ENCODE measurements around the gene PEF1.

Gene PEF1

GRCh38 chr1:31655756-31656155 is 11.1 kb upstream of the PEF1 start:
- no peak for DNase-seq (ENCODE audit: low spot score in 2 of 2)
- Histone ChIP-seq H3K27me3 (ENCODE audit: low read depth) (0 out of 2 replicates have a peak, but pooled peaks cover 2% of the 10 kb centered on the region), H3K9me3 (no peaks in the 10 kb centered on the region), H3K4me1 (no peaks in the 10 kb centered on the region), H3K36me3 (replicated peaks) (no peaks in the 10 kb centered on the region), H3K4me3 (no peak overlapping the region)
- in situ Hi-C loops (cut with MboI; ENCODE audit: low sequenced_read_pairs) = loop anchor here (5.0 kb wide), 1 partner anchor 142 kb away; no protein-coding TSS in a partner anchor

GRCh38 chr1:31655104-31655503 is 10.4 kb upstream of the PEF1 start:
- no peaks in the 10 kb centered on the region for H3K36me3 ChIP-seq (replicated peaks)
- in situ Hi-C loops (cut with MboI; ENCODE audit: low sequenced_read_pairs) = loop anchor here (5.0 kb wide), 1 partner anchor 142 kb away; no protein-coding TSS in a partner anchor
- peaks cover 2% of the 10 kb centered on the region; the same call in 1 of the 2 replicates for H3K27me3 ChIP-seq (ENCODE audit: low read depth)

DNA sequence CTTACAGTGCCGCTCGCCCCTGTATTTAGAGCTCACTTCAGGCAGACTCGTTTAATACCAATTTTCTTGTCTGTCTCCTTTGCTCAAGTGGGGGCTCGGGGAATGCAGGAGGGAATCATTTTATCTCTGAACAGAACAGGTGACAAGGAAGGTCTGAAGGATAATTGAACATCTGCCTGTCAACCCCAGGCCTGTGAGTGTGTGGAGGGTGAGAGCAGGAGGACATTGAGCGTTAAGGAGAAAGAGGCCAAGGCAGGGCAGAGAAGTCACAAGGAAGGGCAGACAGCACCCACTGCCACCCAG is 9.7 kb upstream of the PEF1 start:
- no peaks in the 10 kb centered on the region for H3K36me3 ChIP-seq (replicated peaks)
- peaks cover 2% of the 10 kb centered on the region; the same call in 1 of the 2 replicates for H3K27me3 ChIP-seq (ENCODE audit: low read depth)
- H3K9me3 ChIP-seq = no peaks in the 10 kb centered on the region
- in situ Hi-C loops (cut with MboI; ENCODE audit: low sequenced_read_pairs) = no loop called here
- no peak overlapping the region for H3K4me3 ChIP-seq
- DNase-seq (ENCODE audit: low spot score in 2 of 2) = no peak
- no peaks in the 10 kb centered on the region for H3K4me1 ChIP-seq

More at GRCh38 chr1:31655104-31655503, 10.4 kb upstream of the PEF1 start:
- H3K9me3 ChIP-seq = no peaks in the 10 kb centered on the region
- H3K4me3 ChIP-seq = no peak overlapping the region
- H3K4me1 ChIP-seq = no peaks in the 10 kb centered on the region
- DNase-seq (ENCODE audit: low spot score in 2 of 2) = no peak

- Histone ChIP-seq H3K36me3 (replicated peaks) (no peaks in the 10 kb centered on the region), H3K27me3 (ENCODE audit: low read depth) (peaks cover 2% of the 10 kb centered on the region; the same call in 1 of the 2 replicates), H3K4me1 (no peaks in the 10 kb centered on the region), H3K9me3 (no peaks in the 10 kb centered on the region), H3K4me3 (no peak overlapping the region)
- no peak for DNase-seq (ENCODE audit: low spot score in 2 of 2)
- in situ Hi-C loops (cut with MboI; ENCODE audit: low sequenced_read_pairs) = no loop called here
Measured at GRCh38 chr1:31653717-31654473, 9.2 kb upstream of the PEF1 start.

GRCh38 chr1:31652891-31653499 is 8.3 kb upstream of the PEF1 start:
- H3K9me3 ChIP-seq = no peaks in the 10 kb centered on the region
- no peak overlapping the region for H3K4me3 ChIP-seq
- H3K4me1 ChIP-seq = no peaks in the 10 kb centered on the region
- H3K36me3 ChIP-seq (replicated peaks) = no peaks in the 10 kb centered on the region
- DNase-seq (ENCODE audit: low spot score in 2 of 2) = no peak
- peaks cover 2% of the 10 kb centered on the region; the same call in 1 of the 2 replicates for H3K27me3 ChIP-seq (ENCODE audit: low read depth)
- in situ Hi-C loops (cut with MboI; ENCODE audit: low sequenced_read_pairs) = no loop called here

DNA sequence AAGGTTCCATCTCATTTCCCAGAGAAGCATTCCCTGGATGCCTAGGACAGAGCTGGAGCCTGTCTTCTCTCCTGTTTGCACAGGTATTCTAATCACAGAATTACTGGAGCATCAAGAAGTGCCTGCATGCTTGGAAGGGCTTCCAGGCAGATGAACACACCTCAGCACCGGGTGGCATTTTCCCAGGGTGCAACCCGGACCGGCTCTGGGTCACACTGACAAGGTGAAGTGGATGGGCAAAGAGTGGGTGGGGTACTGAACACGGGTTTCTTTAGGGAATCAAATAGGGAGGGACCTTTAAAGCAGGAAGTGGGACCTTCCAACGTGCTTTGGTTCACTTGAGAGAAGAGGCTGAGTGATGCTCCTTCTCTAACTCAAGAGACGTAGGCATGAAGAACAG is 7.1 kb upstream of the PEF1 start:
- peaks cover 2% of the 10 kb centered on the region; the same call in 1 of the 2 replicates for H3K27me3 ChIP-seq (ENCODE audit: low read depth)
- H3K36me3 ChIP-seq (replicated peaks) = no peaks in the 10 kb centered on the region
- DNase-seq (ENCODE audit: low spot score in 2 of 2) = no peak
- no peaks in the 10 kb centered on the region for H3K9me3 ChIP-seq
- H3K4me3 ChIP-seq = no peak overlapping the region
- in situ Hi-C loops (cut with MboI; ENCODE audit: low sequenced_read_pairs) = no loop called here
- H3K4me1 ChIP-seq = no peaks in the 10 kb centered on the region

GRCh38 chr1:31651089-31651420 is 6.4 kb upstream of the PEF1 start:
- H3K4me3 ChIP-seq = no peak overlapping the region
- no peak for DNase-seq (ENCODE audit: low spot score in 2 of 2)
- no peaks in the 10 kb centered on the region for H3K36me3 ChIP-seq (replicated peaks)
- H3K27me3 ChIP-seq (ENCODE audit: low read depth) = peaks cover 2% of the 10 kb centered on the region; the same call in 1 of the 2 replicates
- H3K9me3 ChIP-seq = no peaks in the 10 kb centered on the region
- in situ Hi-C loops (cut with MboI; ENCODE audit: low sequenced_read_pairs) = no loop called here
- no peaks in the 10 kb centered on the region for H3K4me1 ChIP-seq

DNA sequence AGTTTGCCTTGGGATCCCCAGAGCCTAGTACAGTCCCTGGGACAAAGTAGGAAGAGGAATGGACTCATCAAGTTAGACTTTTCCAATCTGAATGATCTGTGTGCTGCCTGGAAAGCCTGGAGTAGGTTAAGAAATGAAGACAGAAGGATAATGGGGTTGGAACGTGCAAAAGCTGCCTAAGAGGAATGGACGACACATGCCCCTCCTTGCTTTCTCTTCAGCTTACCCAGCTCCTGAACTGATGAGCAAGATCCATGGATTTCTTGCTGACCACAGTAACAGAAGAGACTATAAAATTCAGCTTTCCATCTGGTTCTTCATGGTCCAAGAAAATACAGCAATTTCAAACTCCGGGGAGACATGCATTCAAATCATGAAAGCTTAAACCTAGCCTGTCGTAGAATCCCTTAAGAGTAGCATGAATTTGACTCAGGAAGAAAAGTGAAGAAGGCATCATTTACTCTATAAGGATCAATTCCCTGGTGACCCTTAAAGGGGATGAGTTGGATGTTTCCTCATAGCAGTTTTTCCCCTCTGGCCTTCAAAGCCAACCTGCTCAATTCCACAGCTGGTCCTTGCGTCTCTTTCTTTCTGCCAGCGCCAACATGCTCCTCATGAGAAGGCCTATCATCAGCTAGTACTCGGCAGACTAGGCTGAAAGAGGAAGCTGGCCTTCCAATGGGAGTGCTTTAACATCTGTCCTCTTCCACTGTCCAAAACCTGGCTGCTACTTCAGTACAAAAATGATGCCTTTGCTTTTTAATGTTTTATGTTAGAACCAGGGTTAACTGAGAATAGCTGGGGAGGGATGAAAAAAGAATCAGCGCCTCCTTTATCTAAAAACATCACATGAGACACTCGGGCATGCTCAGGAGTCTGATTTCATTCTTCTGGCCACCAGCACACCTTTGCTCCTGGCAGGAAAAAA is 5.7 kb upstream of the PEF1 start:
- Histone ChIP-seq H3K9me3 (no peaks in the 10 kb centered on the region), H3K36me3 (replicated peaks) (no peaks in the 10 kb centered on the region), H3K4me3 (no peak overlapping the region), H3K27me3 (ENCODE audit: low read depth) (peaks cover 2% of the 10 kb centered on the region; the same call in 1 of the 2 replicates), H3K4me1 (peaks cover 1% of the 10 kb centered on the region)
- DNase-seq (ENCODE audit: low spot score in 2 of 2) = no peak
- in situ Hi-C loops (cut with MboI; ENCODE audit: low sequenced_read_pairs) = no loop called here

DNA sequence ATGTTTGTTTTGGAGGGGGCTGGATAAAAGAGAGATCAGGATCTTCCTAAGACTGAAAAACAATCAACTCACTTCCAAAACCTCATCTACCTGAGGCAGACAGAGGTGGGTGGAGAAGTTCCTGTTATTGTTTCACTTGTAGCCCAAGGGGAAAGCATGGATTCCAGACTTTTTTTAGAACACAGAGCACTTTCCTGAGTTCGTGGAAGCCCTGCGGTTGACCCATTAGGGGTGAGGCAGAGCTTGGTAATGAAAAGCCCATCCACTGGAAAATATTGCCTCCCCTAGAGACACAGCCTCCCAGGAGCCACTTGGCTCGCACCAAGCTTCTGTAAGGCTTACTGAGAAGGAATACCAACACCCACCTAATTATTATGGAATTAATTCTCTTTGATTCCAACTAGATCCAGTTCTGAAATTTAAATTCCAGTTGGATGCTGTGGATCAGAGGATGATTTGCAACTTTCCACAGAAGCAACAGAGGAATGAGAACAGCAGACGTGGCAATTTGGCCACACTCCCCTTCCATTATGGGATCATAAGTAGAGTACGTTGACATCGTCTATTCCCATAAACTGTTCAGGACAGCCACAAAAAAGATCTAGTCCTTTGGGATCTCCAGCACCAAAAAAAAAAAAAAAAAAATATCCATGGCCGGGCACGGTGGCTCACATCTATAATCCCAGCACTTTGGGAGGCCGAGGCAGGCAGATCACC is 4.1 kb upstream of the PEF1 start:
- no peak for DNase-seq (ENCODE audit: low spot score in 2 of 2)
- Histone ChIP-seq H3K4me3 (no peak overlapping the region), H3K36me3 (replicated peaks) (no peaks in the 10 kb centered on the region), H3K9me3 (no peaks in the 10 kb centered on the region), H3K4me1 (peaks cover 6% of the 10 kb centered on the region), H3K27me3 (ENCODE audit: low read depth) (peaks cover 2% of the 10 kb centered on the region; the same call in 1 of the 2 replicates)
- in situ Hi-C loops (cut with MboI; ENCODE audit: low sequenced_read_pairs) = no loop called here

DNA sequence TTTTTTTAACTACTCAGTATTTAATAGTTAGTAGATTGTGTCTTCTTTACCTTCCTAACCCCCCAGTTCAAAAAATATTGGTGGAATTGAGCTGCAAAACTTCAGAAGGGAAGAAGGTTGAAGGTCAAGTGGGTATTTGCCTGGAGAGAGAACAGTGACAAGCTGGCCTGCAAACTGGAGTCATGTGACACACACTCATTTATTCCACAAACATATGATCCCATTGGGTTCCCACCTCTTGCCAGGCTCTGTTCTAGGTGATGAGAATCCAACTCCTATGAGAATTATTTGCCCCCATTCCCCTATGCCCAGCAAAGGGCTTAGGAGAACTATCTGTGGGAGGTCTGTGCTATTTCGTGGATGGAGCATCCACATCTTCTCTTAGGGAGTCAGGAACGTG is 3.5 kb upstream of the PEF1 start:
- peaks cover 12% of the 10 kb centered on the region for H3K4me1 ChIP-seq
- H3K4me3 ChIP-seq = no peak overlapping the region
- in situ Hi-C loops (cut with MboI; ENCODE audit: low sequenced_read_pairs) = no loop called here

DNA sequence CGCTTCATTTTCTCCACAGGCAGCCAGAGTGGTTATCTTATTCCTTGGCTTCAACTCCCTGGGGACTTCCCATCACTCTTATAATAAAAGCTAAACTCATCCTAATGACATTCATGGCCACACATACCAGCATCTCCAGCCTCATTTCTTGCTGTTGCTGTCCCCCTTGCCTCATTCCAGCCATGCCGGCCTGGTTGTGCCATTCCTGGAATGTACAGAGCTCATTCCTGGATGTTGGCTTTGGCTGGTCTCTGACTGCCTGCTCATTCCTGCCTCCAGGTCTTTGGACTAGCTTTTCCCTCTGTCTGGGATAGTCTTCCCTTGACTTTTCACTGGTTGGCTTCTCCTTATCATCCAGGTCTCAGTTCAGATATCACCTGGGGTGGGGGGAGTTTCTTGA is 2.4 kb upstream of the PEF1 start:
- DNase-seq (ENCODE audit: low spot score in 2 of 2) = no peak
- no peaks in the 10 kb centered on the region for H3K36me3 ChIP-seq (replicated peaks)
- H3K4me1 ChIP-seq = peaks cover 16% of the 10 kb centered on the region
- H3K9me3 ChIP-seq = no peaks in the 10 kb centered on the region
- H3K27me3 ChIP-seq (ENCODE audit: low read depth) = no peaks in the 10 kb centered on the region; the same call in 1 of the 2 replicates
- no peak overlapping the region for H3K4me3 ChIP-seq
- in situ Hi-C loops (cut with MboI; ENCODE audit: low sequenced_read_pairs) = no loop called here

More for the DNA sequence above, 3.5 kb upstream of the PEF1 start:
- DNase-seq (ENCODE audit: low spot score in 2 of 2) = no peak
- no peaks in the 10 kb centered on the region for H3K9me3 ChIP-seq
- H3K36me3 ChIP-seq (replicated peaks) = no peaks in the 10 kb centered on the region
- H3K27me3 ChIP-seq (ENCODE audit: low read depth) = peaks cover 2% of the 10 kb centered on the region; the same call in 1 of the 2 replicates

GRCh38 chr1:31646259-31646960 is 1.7 kb upstream of the PEF1 start:
- Histone ChIP-seq H3K27me3 (ENCODE audit: low read depth) (no peaks in the 10 kb centered on the region; the same call in 1 of the 2 replicates), H3K4me3 (no peak overlapping the region), H3K4me1 (peaks cover 16% of the 10 kb centered on the region), H3K36me3 (replicated peaks) (no peaks in the 10 kb centered on the region), H3K9me3 (no peaks in the 10 kb centered on the region)
- in situ Hi-C loops (cut with MboI; ENCODE audit: low sequenced_read_pairs) = no loop called here
- DNase-seq (ENCODE audit: low spot score in 2 of 2) = no peak

- H3K4me3 ChIP-seq = peak overlapping the region; percentile 95
- H3K9me3 ChIP-seq = no peaks in the 10 kb centered on the region
- no peak for DNase-seq (ENCODE audit: low spot score in 2 of 2)
- H3K27me3 ChIP-seq (ENCODE audit: low read depth) = no peaks in the 10 kb centered on the region; the same call in 1 of the 2 replicates
- peaks cover 16% of the 10 kb centered on the region for H3K4me1 ChIP-seq
- H3K36me3 ChIP-seq (replicated peaks) = no peaks in the 10 kb centered on the region
- in situ Hi-C loops (cut with MboI; ENCODE audit: low sequenced_read_pairs) = no loop called here
Measured at GRCh38 chr1:31645274-31645568, 545 bp upstream of the PEF1 start.
